Measurements from ENCODE around the gene HIVEP2. TPM values are rescaled to one million over a fixed set of nuclear protein-coding genes. Genes with fewer than 3 reads are reported as not detected.
A peak's percentile ranks its signal among the peaks of the same experiment; 100 is the strongest.

Gene HIVEP2, protein sequence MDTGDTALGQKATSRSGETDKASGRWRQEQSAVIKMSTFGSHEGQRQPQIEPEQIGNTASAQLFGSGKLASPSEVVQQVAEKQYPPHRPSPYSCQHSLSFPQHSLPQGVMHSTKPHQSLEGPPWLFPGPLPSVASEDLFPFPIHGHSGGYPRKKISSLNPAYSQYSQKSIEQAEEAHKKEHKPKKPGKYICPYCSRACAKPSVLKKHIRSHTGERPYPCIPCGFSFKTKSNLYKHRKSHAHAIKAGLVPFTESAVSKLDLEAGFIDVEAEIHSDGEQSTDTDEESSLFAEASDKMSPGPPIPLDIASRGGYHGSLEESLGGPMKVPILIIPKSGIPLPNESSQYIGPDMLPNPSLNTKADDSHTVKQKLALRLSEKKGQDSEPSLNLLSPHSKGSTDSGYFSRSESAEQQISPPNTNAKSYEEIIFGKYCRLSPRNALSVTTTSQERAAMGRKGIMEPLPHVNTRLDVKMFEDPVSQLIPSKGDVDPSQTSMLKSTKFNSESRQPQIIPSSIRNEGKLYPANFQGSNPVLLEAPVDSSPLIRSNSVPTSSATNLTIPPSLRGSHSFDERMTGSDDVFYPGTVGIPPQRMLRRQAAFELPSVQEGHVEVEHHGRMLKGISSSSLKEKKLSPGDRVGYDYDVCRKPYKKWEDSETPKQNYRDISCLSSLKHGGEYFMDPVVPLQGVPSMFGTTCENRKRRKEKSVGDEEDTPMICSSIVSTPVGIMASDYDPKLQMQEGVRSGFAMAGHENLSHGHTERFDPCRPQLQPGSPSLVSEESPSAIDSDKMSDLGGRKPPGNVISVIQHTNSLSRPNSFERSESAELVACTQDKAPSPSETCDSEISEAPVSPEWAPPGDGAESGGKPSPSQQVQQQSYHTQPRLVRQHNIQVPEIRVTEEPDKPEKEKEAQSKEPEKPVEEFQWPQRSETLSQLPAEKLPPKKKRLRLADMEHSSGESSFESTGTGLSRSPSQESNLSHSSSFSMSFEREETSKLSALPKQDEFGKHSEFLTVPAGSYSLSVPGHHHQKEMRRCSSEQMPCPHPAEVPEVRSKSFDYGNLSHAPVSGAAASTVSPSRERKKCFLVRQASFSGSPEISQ (N-terminal part only)
- total RNA-seq = 1 to 10 TPM; 1.7 to 2.4 TPM
- polyA plus RNA-seq (2013, experiment 1 of 2) = 4.1 TPM
- 6.1 TPM for polyA plus RNA-seq (2013, experiment 2 of 2)
- long read RNA-seq, experiment 1 = 0 reads
- long read RNA-seq, experiment 2, partial matches to known transcripts = 1 of 2 reads
- long read RNA-seq, experiment 2, other reads (novel, unspliced or antisense) = 1 of 2 reads
- long read RNA-seq, experiment 3, partial matches to known transcripts = 0 of 1 reads
- long read RNA-seq, experiment 3, other reads (novel, unspliced or antisense) = 1 of 1 reads
- long read RNA-seq, experiment 4 = 0 reads

DNA sequence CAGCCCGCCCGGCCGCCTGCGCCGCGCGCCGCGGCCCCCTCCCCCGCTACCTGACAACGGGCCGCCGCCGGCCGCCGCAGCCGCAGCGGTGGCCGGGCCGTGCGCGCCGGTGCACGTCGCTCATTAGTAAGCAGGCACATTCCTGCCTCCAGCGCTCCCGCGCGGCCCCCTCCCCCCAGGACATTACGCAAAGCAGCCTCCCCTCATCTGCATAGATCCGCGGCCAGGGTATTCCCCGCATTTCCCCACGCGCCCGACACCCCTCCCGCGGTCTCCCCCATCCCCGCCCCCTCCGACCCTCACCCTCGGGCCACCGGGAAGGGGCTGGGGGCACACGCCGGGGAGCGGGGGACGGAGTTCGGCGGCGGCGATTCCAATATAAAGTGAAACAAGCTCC, at the start of gene HIVEP2:
Gene HIVEP2 (minus strand): TSS at position 128 of the 397 bp plus-strand sequence. CDS start 170,438 bp downstream, outside the sequence.
- peaks cover 54% of the 10 kb centered on the region for H3K27me3 ChIP-seq (ENCODE audit: control insufficient read depth, insufficient read depth, low read length, poor library complexity, severe bottlenecking)
- no peaks in the 10 kb centered on the region for H3K9me3 ChIP-seq (ENCODE audit: control insufficient read depth, low read length)
- TF ChIP-seq, protein P1, sequence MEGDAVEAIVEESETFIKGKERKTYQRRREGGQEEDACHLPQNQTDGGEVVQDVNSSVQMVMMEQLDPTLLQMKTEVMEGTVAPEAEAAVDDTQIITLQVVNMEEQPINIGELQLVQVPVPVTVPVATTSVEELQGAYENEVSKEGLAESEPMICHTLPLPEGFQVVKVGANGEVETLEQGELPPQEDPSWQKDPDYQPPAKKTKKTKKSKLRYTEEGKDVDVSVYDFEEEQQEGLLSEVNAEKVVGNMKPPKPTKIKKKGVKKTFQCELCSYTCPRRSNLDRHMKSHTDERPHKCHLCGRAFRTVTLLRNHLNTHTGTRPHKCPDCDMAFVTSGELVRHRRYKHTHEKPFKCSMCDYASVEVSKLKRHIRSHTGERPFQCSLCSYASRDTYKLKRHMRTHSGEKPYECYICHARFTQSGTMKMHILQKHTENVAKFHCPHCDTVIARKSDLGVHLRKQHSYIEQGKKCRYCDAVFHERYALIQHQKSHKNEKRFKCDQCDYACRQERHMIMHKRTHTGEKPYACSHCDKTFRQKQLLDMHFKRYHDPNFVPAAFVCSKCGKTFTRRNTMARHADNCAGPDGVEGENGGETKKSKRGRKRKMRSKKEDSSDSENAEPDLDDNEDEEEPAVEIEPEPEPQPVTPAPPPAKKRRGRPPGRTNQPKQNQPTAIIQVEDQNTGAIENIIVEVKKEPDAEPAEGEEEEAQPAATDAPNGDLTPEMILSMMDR (conservative IDR thresholded peaks at IDR 0.05) = no peak
- Mint-ChIP-seq H3K9me3 (no peaks in the 10 kb centered on the region), H3K4me1 (peaks cover 16% of the 10 kb centered on the region), H3K36me3 (ENCODE audit: low read depth) (no peaks in the 10 kb centered on the region), H3K4me3 (peak within 1 kb of the TSS; percentile 84), H3K27ac (peak within 1 kb of the TSS; percentile 91), H3K27me3 (ENCODE audit: insufficient read depth) (peaks cover 37% of the 10 kb centered on the region)
- H3K27ac ChIP-seq (ENCODE audit: low read depth, low read length) = peak within 1 kb of the TSS; percentile 96
- H3K4me1 ChIP-seq (ENCODE audit: control insufficient read depth, insufficient read depth, low read length) = no peaks in the 10 kb centered on the region
- H3K9ac ChIP-seq (ENCODE audit: extremely low read depth, low read length, poor library complexity, severe bottlenecking) = peak within 1 kb of the TSS; percentile 82
- 0% methylated on average over 4 to 50 of the region's 50 CpGs for WGBS, 2 experiments (ENCODE audit: insufficient coverage in 1 of 2, insufficient read length in 1 of 2)
- H3K4me3 ChIP-seq (ENCODE audit: low read length) = peak within 1 kb of the TSS; percentile 89
- peak; percentile 93 for DNase-seq
- no peaks in the 10 kb centered on the region for H3K36me3 ChIP-seq (ENCODE audit: control insufficient read depth, insufficient read depth, low read length)

DNA sequence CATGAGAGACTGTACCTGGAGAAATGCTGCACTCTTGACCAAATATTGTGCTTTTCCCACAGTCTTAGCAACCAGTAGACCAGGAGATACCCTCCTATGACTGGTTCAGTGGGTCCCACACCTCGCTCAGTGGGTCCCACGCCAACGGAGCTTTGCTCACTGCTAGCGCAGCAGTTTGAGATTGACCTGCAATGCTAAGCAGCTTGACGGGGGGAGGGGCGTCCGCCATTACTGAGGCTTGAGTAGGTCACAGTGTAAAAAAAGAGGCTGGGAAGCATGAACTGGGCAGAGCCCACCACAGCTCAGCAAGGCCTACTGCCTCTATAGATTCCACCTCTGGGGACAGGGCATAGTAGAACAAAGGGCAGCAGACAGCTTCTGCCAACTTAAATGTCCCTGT, 49.0 kb upstream of the HIVEP2 start:
- Histone ChIP-seq H3K4me1 (ENCODE audit: control insufficient read depth, insufficient read depth, low read length) (no peaks in the 10 kb centered on the region), H3K9ac (ENCODE audit: extremely low read depth, low read length, poor library complexity, severe bottlenecking) (no peak overlapping the region), H3K36me3 (ENCODE audit: control insufficient read depth, insufficient read depth, low read length) (no peaks in the 10 kb centered on the region), H3K9me3 (ENCODE audit: control insufficient read depth, low read length) (no peaks in the 10 kb centered on the region), H3K4me3 (ENCODE audit: low read length) (no peak overlapping the region), H3K27ac (ENCODE audit: low read depth, low read length) (no peak overlapping the region), H3K27me3 (ENCODE audit: control insufficient read depth, insufficient read depth, low read length, poor library complexity, severe bottlenecking) (no peaks in the 10 kb centered on the region)
- TF ChIP-seq, protein P1 (conservative IDR thresholded peaks at IDR 0.05) = no peak
- DNase-seq = no peak
- Mint-ChIP-seq H3K9me3 (peaks cover 6% of the 10 kb centered on the region), H3K27me3 (ENCODE audit: insufficient read depth) (no peaks in the 10 kb centered on the region), H3K4me1 (no peaks in the 10 kb centered on the region), H3K36me3 (ENCODE audit: low read depth) (no peaks in the 10 kb centered on the region), H3K4me3 (no peak overlapping the region), H3K27ac (no peak overlapping the region)
- 94 to 100% methylated on average over 6 to 7 of the region's 7 CpGs for WGBS, 2 experiments (ENCODE audit: insufficient coverage in 1 of 2, insufficient read length in 1 of 2)

DNA sequence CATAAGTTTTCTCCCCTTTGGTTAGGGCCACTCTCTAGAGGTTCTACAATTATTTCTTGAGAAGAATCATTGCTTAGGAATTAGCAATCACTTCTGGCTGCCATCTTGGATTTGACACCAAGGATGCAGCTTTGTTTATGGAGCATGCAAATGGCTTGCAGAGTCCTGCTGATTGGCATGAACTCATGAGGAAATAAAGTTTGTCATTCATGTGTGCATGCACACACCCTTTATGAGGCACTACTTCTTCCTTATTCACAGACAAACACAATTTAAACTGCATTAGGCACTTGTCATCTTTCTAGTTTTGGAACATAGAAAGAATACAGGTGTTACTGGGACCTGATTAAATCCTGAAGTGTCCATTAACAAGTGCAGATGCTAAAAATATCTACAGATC, 42.5 kb upstream of the HIVEP2 start:
- DNase-seq = no peak
- Histone ChIP-seq H3K4me3 (ENCODE audit: low read length) (no peak overlapping the region), H3K36me3 (ENCODE audit: control insufficient read depth, insufficient read depth, low read length) (no peaks in the 10 kb centered on the region), H3K27ac (ENCODE audit: low read depth, low read length) (no peak overlapping the region), H3K27me3 (ENCODE audit: control insufficient read depth, insufficient read depth, low read length, poor library complexity, severe bottlenecking) (no peaks in the 10 kb centered on the region), H3K4me1 (ENCODE audit: control insufficient read depth, insufficient read depth, low read length) (no peaks in the 10 kb centered on the region), H3K9me3 (ENCODE audit: control insufficient read depth, low read length) (peaks cover 5% of the 10 kb centered on the region), H3K9ac (ENCODE audit: extremely low read depth, low read length, poor library complexity, severe bottlenecking) (no peak overlapping the region)
- Mint-ChIP-seq H3K36me3 (ENCODE audit: low read depth) (no peaks in the 10 kb centered on the region), H3K9me3 (no peaks in the 10 kb centered on the region), H3K27ac (no peak overlapping the region), H3K4me1 (peaks cover 6% of the 10 kb centered on the region), H3K27me3 (ENCODE audit: insufficient read depth) (no peaks in the 10 kb centered on the region), H3K4me3 (no peak overlapping the region)
- TF ChIP-seq, protein P1 (conservative IDR thresholded peaks at IDR 0.05) = no peak

Measured in endodermal cell (in vitro differentiated cells).